Gastroesophageal sphincter (tissue), 3 donors: ENCODE results near the gene RIC3.

Source experiments
- EP300 ChIP-seq: sonication (generic); formaldehyde crosslinking; IDR thresholded peaks from one replicate; pipeline ENCODE4 v1.6.1; 2017; ENCODE audit warnings: antibody characterized with exemption, mild to moderate bottlenecking
- POLR2A ChIP-seq, 2 donors: fragments of 450-650 bp; IDR thresholded peaks; one replicate each; pipeline ENCODE4 v1.6.1; 2017; ENCODE audit warnings: antibody characterized with exemption in 2 of 2, mild to moderate bottlenecking in 2 of 2, moderate library complexity in 1 of 2
- TF ChIP-seq, protein P1 (sequence below), 4 experiments: fragments of 200-600 bp in 2 of 4; fragments of 450-650 bp in 2 of 4; sonication (generic) in 1 of 4; IDR thresholded peaks; one replicate each; pipeline ENCODE4 v1.5.1; 2017 to 2019; ENCODE audit warnings: antibody characterized with exemption in 4 of 4, mild to moderate bottlenecking in 2 of 4, moderate library complexity in 2 of 4

DNA sequence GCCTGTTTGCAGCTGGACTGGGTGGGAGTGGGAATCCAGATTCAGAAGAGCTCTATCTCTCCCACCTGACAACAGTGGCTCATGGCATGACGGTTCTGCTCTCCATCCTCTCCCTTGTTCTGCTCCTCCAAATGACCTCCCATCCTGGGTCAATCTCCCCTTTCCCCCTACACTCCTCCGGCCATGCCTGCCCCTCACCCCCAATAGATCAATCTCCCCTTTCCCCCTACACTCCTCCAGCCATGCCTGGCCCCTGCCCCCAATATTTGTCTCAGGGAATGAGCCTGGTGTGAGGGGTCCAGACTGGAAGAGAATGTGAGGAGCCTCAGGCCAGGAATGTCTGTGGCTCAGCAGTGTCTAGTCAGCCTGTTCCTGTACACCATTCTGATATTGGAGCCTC is 30.9 kb upstream of the RIC3 start:
- no peak for TF ChIP-seq POLR2A (IDR thresholded peaks at IDR 0.05)
- TF ChIP-seq, protein P1, sequence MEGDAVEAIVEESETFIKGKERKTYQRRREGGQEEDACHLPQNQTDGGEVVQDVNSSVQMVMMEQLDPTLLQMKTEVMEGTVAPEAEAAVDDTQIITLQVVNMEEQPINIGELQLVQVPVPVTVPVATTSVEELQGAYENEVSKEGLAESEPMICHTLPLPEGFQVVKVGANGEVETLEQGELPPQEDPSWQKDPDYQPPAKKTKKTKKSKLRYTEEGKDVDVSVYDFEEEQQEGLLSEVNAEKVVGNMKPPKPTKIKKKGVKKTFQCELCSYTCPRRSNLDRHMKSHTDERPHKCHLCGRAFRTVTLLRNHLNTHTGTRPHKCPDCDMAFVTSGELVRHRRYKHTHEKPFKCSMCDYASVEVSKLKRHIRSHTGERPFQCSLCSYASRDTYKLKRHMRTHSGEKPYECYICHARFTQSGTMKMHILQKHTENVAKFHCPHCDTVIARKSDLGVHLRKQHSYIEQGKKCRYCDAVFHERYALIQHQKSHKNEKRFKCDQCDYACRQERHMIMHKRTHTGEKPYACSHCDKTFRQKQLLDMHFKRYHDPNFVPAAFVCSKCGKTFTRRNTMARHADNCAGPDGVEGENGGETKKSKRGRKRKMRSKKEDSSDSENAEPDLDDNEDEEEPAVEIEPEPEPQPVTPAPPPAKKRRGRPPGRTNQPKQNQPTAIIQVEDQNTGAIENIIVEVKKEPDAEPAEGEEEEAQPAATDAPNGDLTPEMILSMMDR (IDR thresholded peaks at IDR 0.05), result no peak
- no peak for TF ChIP-seq EP300
